ENCODE results near the gene CD2BP2.

The CD2BP2 gene

DNA sequence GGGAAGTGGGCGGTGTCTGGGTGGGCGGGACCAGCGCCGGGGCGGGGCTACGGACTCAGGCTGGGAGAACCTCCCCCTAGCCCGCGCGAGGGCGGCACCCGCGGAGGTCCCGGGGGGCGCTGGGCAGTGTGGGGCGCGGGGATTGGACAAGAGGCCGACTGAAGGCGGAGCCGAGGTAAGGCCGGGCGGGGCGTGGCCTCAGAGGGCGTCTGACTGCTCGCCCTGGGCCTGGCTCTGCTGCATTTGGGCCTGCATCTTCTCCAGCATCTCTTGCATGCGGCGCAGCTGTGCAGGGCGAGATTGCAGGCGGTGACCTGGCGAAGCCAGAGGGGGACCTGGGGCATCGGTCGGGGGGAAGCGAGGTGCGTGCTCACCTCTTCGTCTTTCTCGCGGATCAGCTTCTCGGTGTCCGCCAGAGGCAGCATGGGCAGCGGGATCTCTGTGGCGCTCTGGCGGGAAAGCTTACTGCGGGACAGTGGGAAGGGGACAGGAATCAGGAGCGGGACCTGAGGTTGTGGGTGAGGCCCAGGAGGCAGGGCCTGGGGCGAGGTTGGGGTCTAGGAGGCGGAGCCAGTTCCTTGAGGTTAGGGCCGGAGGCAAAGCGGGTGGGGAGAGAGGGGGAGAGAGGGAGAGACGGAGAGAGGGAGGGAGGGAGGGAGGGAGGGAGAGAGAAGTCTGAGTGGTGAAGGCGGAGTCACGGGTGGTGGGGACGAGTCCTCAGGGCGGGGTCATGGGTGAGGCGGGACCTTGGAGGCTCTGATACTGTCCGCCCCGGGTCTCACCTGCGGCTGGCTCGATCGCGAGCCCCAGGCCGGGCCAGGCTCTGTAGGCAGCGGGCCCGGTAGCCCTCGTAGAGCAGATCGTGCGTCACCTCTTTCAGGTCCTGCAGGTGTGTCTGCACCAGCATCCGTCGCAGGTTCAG lies 23.4 kb upstream of the CD2BP2 start:
- Histone ChIP-seq H3K4me3 (ENCODE audit: insufficient read depth, low read length, poor library complexity, severe bottlenecking) (peak overlapping the region; percentile 57), H2AFZ (ENCODE audit: low read depth, low read length, severe bottlenecking) (no peak overlapping the region), H3K4me2 (ENCODE audit: low read depth, low read length, poor library complexity, severe bottlenecking) (peak overlapping the region; percentile 95), H3K36me3 (ENCODE audit: low read length) (no peaks in the 10 kb centered on the region), H3K9me2 (replicated peaks; ENCODE audit: insufficient read depth, low read length) (no peaks in the 10 kb centered on the region), H4K20me1 (ENCODE audit: low read depth, low read length) (no peaks in the 10 kb centered on the region), H3K79me2 (ENCODE audit: insufficient read depth, low read length) (peaks cover 13% of the 10 kb centered on the region), H3K27ac (ENCODE audit: low read depth, low read length) (peak overlapping the region; percentile 91), H3K27me3 (ENCODE audit: low read length) (no peaks in the 10 kb centered on the region), H3K9ac (ENCODE audit: low read length) (peak overlapping the region; percentile 73), H3F3A (ENCODE audit: insufficient read depth) (peaks cover 22% of the 10 kb centered on the region), H3K9me3 (ENCODE audit: insufficient read depth, low read length) (no peaks in the 10 kb centered on the region)
- TF ChIP-seq, protein P1, sequence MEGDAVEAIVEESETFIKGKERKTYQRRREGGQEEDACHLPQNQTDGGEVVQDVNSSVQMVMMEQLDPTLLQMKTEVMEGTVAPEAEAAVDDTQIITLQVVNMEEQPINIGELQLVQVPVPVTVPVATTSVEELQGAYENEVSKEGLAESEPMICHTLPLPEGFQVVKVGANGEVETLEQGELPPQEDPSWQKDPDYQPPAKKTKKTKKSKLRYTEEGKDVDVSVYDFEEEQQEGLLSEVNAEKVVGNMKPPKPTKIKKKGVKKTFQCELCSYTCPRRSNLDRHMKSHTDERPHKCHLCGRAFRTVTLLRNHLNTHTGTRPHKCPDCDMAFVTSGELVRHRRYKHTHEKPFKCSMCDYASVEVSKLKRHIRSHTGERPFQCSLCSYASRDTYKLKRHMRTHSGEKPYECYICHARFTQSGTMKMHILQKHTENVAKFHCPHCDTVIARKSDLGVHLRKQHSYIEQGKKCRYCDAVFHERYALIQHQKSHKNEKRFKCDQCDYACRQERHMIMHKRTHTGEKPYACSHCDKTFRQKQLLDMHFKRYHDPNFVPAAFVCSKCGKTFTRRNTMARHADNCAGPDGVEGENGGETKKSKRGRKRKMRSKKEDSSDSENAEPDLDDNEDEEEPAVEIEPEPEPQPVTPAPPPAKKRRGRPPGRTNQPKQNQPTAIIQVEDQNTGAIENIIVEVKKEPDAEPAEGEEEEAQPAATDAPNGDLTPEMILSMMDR (IDR thresholded peaks at IDR 0.05; ENCODE audit: insufficient read depth, low read length, poor library complexity, severe bottlenecking): no peak
- no peak for TF ChIP-seq EZH2phosphoT487 (conservative IDR thresholded peaks at IDR 0.05; ENCODE audit: low read length)

DNA sequence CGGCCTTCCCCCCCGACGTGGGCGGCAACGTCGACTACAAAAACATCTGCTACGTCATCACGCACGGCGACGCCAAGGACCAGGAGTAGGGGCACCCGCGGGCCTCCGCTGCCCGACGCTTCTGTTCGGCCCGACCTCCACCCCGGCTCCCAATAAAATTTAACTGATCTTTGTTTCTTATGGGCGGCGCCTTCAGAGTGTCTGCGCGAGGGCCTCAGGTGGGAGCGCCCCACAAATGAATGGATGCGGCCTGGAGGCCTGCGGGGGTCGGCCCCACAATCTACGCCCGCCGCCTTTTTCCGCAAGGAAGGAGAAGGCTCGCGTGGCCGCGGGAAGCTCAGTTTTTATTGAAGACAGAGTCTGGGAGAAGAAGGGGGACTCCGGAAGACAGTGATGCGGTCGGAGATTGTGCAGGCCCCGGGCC lies 22.7 kb upstream of the CD2BP2 start:
- H3K9me2 ChIP-seq (replicated peaks; ENCODE audit: insufficient read depth, low read length): no peaks in the 10 kb centered on the region
- no peaks in the 10 kb centered on the region for H3K27me3 ChIP-seq (ENCODE audit: low read length)
- H3K27ac ChIP-seq (ENCODE audit: low read depth, low read length): peak overlapping the region; percentile 91
- no peaks in the 10 kb centered on the region for H3K9me3 ChIP-seq (ENCODE audit: insufficient read depth, low read length)
- no peaks in the 10 kb centered on the region for H4K20me1 ChIP-seq (ENCODE audit: low read depth, low read length)
- H2AFZ ChIP-seq (ENCODE audit: low read depth, low read length, severe bottlenecking): peak overlapping the region; percentile 50
- H3K4me3 ChIP-seq (ENCODE audit: insufficient read depth, low read length, poor library complexity, severe bottlenecking): peak overlapping the region; percentile 60
- peaks cover 22% of the 10 kb centered on the region for H3F3A ChIP-seq (ENCODE audit: insufficient read depth)
- peaks cover 13% of the 10 kb centered on the region for H3K79me2 ChIP-seq (ENCODE audit: insufficient read depth, low read length)
- H3K9ac ChIP-seq (ENCODE audit: low read length): peak overlapping the region; percentile 73
- TF ChIP-seq, protein P1 (IDR thresholded peaks at IDR 0.05; ENCODE audit: insufficient read depth, low read length, poor library complexity, severe bottlenecking): no peak
- TF ChIP-seq EZH2phosphoT487 (conservative IDR thresholded peaks at IDR 0.05; ENCODE audit: low read length): no peak
- H3K36me3 ChIP-seq (ENCODE audit: low read length): no peaks in the 10 kb centered on the region
- H3K4me2 ChIP-seq (ENCODE audit: low read depth, low read length, poor library complexity, severe bottlenecking): peak overlapping the region; percentile 95

DNA sequence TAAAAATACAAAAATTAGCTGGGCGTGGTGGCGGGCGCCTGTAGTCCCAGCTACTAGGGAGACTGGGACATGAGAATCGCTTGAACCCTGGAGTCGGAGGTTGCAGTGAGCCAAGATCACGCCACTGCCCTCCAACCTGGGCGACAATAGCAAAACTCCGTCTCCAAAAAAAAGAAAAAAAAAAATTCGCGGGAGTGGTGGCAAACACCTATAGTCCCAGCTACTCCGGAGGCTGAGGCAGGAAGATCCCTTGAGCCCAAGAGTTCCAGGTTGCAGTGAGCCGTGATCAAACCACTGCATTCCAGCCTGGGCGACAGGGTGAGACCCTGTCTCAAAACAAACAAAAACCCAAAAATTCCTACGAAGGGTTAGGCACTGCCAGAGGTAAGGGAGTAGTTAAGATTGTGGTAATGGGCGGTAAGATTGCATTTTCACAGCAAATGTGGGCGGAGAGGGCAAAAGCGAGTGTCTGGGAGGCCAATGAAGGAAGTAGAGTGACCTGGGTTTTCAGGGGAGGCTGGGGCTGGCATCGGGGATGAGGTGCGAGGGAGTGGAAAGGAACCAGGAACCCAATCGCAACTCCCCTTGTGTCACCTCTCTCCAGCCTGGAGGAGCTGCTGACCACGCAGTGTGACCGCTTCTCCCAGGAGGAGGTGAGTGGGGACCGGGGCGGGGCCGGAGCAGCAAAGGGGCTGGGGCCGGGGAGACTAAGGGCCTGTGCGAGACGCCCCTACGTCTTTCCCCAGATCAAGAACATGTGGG lies 22.1 kb upstream of the CD2BP2 start:
- H2AFZ ChIP-seq (ENCODE audit: low read depth, low read length, severe bottlenecking): peak overlapping the region; percentile 50
- H3K27ac ChIP-seq (ENCODE audit: low read depth, low read length): peak overlapping the region; percentile 91
- H3K9ac ChIP-seq (ENCODE audit: low read length): peak overlapping the region; percentile 73
- TF ChIP-seq, protein P1 (IDR thresholded peaks at IDR 0.05; ENCODE audit: insufficient read depth, low read length, poor library complexity, severe bottlenecking): no peak
- peaks cover 26% of the 10 kb centered on the region for H3F3A ChIP-seq (ENCODE audit: insufficient read depth)
- peak overlapping the region; percentile 95 for H3K4me2 ChIP-seq (ENCODE audit: low read depth, low read length, poor library complexity, severe bottlenecking)
- H3K4me3 ChIP-seq (ENCODE audit: insufficient read depth, low read length, poor library complexity, severe bottlenecking): peak overlapping the region; percentile 60
- peaks cover 13% of the 10 kb centered on the region for H3K79me2 ChIP-seq (ENCODE audit: insufficient read depth, low read length)
- no peaks in the 10 kb centered on the region for H4K20me1 ChIP-seq (ENCODE audit: low read depth, low read length)
- H3K9me2 ChIP-seq (replicated peaks; ENCODE audit: insufficient read depth, low read length): no peaks in the 10 kb centered on the region
- no peaks in the 10 kb centered on the region for H3K36me3 ChIP-seq (ENCODE audit: low read length)
- no peaks in the 10 kb centered on the region for H3K9me3 ChIP-seq (ENCODE audit: insufficient read depth, low read length)
- H3K27me3 ChIP-seq (ENCODE audit: low read length): no peaks in the 10 kb centered on the region

All from SU-DHL-6 (cell line).